GM12878 (cell line): Measurements from ENCODE around the gene ATP2C2. TPM values are rescaled to one million over a fixed set of nuclear protein-coding genes. Genes with fewer than 3 reads are reported as not detected.

Experiments used
- ATAC-seq: fragments of 200-7000 bp; cut with Tn5 transposase; 3 replicates; pipeline ENCODE4 v1.9.1; 2020; ENCODE audit warnings: mild to moderate bottlenecking, moderate library complexity
- BruUV-seq: library from RNA; stranded (reverse); fragments of 400-500 nt; replicated peaks from 2 replicates; lab custom pipeline; 2021; lab: Mats Ljungman, UMichigan
- CTCF ChIA-PET: fragments of 300-600 bp; sonication (Branson Sonifier 250); formaldehyde crosslinking; extraction: SDS; loops from one replicate; lab custom pipeline; 2021; ENCODE audit warnings: inconsistent platforms; lab: Yijun Ruan, JAX
- POLR2A ChIA-PET: fragments of 350-600 bp; formaldehyde crosslinking; extraction: SDS; loops from one replicate; lab custom pipeline; 2021; ENCODE audit warnings: inconsistent platforms; lab: Charles Lee
- RAD21 ChIA-PET: fragments of 300-600 bp; sonication (Branson Sonifier 250); formaldehyde crosslinking; loops from one replicate; lab custom pipeline; 2023; ENCODE audit warnings: antibody characterized with exemption; ENCODE audit not compliant: unreplicated experiment; lab: Charles Lee
- SMC1A ChIA-PET: fragments of 300-600 bp; sonication (Branson Sonifier 250); formaldehyde crosslinking; loops from one replicate; lab custom pipeline; 2023; ENCODE audit not compliant: unreplicated experiment, uncharacterized antibody; lab: Charles Lee
- DNase-seq: peaks from one replicate; pipeline ENCODE4 v3.0.0-alpha.2; 2011; ENCODE audit warnings: low read depth, low spot score
- FAIRE-seq: peaks from 3 replicates; lab custom pipeline; 2011; peaks lifted over from hg19 to GRCh38; lab: Jason Lieb, UNC
- H2AFZ ChIP-seq: 2 replicates; pipeline ENCODE4 v1.6.0; 2011; ENCODE audit warnings: low read depth, low read length, control low read depth; ENCODE audit not compliant: control insufficient read depth
- H3K27ac ChIP-seq: 2 replicates; pipeline ENCODE4 v1.5.1; 2011; ENCODE audit warnings: control low read depth; ENCODE audit not compliant: control insufficient read depth, insufficient read depth
- H3K27me3 ChIP-seq, 2 experiments: replicated peaks in 1 of 2; 2 replicates each; pipeline versions ENCODE4 v1.6.0 to v1.6.1; 2011; ENCODE audit warnings: low read length in 1 of 2; ENCODE audit not compliant: control insufficient read depth in 2 of 2, insufficient read depth in 2 of 2
- H3K36me3 ChIP-seq, 2 experiments: 2 replicates each; pipeline ENCODE4 v1.5.1; 2011; ENCODE audit warnings: low read length in 1 of 2; ENCODE audit not compliant: control insufficient read depth in 2 of 2, insufficient read depth in 2 of 2
- H3K4me1 ChIP-seq: 2 replicates; pipeline ENCODE4 v1.6.1; 2011; ENCODE audit warnings: mild to moderate bottlenecking, low read length, moderate library complexity, mixed read lengths; ENCODE audit not compliant: control insufficient read depth, insufficient read depth
- H3K4me2 ChIP-seq: 2 replicates; pipeline ENCODE4 v1.6.0; 2011; ENCODE audit warnings: control low read depth; ENCODE audit not compliant: control insufficient read depth, insufficient read depth
- H3K4me3 ChIP-seq: fragments of 200-600 bp; sonication (generic); 2 replicates; pipeline ENCODE4 v1.5.1; 2016
- H3K79me2 ChIP-seq: 2 replicates; pipeline ENCODE4 v1.6.0; 2011; ENCODE audit warnings: low read length; ENCODE audit not compliant: control insufficient read depth, insufficient read depth
- H3K9ac ChIP-seq: 2 replicates; pipeline ENCODE4 v1.8.0; 2011; ENCODE audit warnings: low read length, control low read depth, mixed read lengths; ENCODE audit not compliant: control insufficient read depth, insufficient read depth
- H3K9me3 ChIP-seq: replicated peaks from 3 replicates; pipeline ENCODE4 v1.5.1; 2011; ENCODE audit warnings: mild to moderate bottlenecking, low read length; ENCODE audit not compliant: control insufficient read depth, insufficient read depth
- H4K20me1 ChIP-seq: 2 replicates; pipeline ENCODE4 v1.6.0; 2011; ENCODE audit not compliant: control insufficient read depth, insufficient read depth
- CTCF ChIP-seq, 3 experiments: IDR thresholded peaks in 2 of 3; conservative IDR thresholded peaks in 1 of 3; 2 replicates each; pipeline ENCODE4 v1.5.1; 2011; ENCODE audit warnings: low read depth in 3 of 3, low read length in 3 of 3, mild to moderate bottlenecking in 3 of 3, control low read depth in 2 of 3, moderate library complexity in 2 of 3, inconsistent platforms in 1 of 3, mixed read lengths in 1 of 3; ENCODE audit not compliant: control insufficient read depth in 2 of 3, insufficient read depth in 1 of 3; ENCODE audit errors: extremely low read depth in 1 of 3
- EGR1 ChIP-seq, 2 experiments: IDR thresholded peaks; 1 replicate in 1 of 2; 2 replicates in 1 of 2; pipeline ENCODE4 v1.6.1; 2011 to 2012; ENCODE audit warnings: low read depth in 2 of 2, low read length in 2 of 2, borderline replicate concordance in 1 of 2, mild to moderate bottlenecking in 1 of 2, moderate library complexity in 1 of 2
- HDAC6 ChIP-seq: fragments of 200-600 bp; sonication (generic); IDR thresholded peaks from one replicate; pipeline ENCODE4 v1.8.0; 2017; ENCODE audit warnings: antibody characterized with exemption; ENCODE audit not compliant: unreplicated experiment
- KAT2A ChIP-seq: conservative IDR thresholded peaks from 2 replicates; pipeline ENCODE4 v1.6.1; 2011; ENCODE audit warnings: low read depth, low read length; ENCODE audit not compliant: control insufficient read depth
- MYC ChIP-seq: IDR thresholded peaks from 2 replicates; pipeline ENCODE4 v1.6.1; 2011; ENCODE audit warnings: mild to moderate bottlenecking, low read length, moderate library complexity, inconsistent platforms; ENCODE audit not compliant: insufficient read depth, insufficient replicate concordance, insufficient read length, severe bottlenecking
- NFYA ChIP-seq: IDR thresholded peaks from 2 replicates; pipeline ENCODE4 v1.6.1; 2011; ENCODE audit warnings: low read depth, mild to moderate bottlenecking, low read length, improper control_type of control experiment, borderline replicate concordance
- YBX1 ChIP-seq: fragments of 450-650 bp; IDR thresholded peaks from 2 replicates; pipeline ENCODE4 v1.6.1; 2016; ENCODE audit warnings: antibody characterized with exemption
- ZNF217 ChIP-seq: fragments of 450-650 bp; IDR thresholded peaks from 2 replicates; pipeline ENCODE4 v1.6.1; 2017; ENCODE audit warnings: antibody characterized with exemption, mild to moderate bottlenecking
- ZNF384 ChIP-seq: IDR thresholded peaks from 2 replicates; pipeline ENCODE4 v1.6.1; 2012; ENCODE audit warnings: low read depth, mild to moderate bottlenecking, low read length, improper control_type of control experiment, borderline replicate concordance
- WGBS: methylation state at CpG from one replicate; pipeline ENCODE4 v1.1.6; 2016; ENCODE audit warnings: low lambda C conversion rate; ENCODE audit not compliant: insufficient replicate concordance, insufficient coverage; ENCODE audit errors: missing lambda C conversion rate; 5-methylcytosine and 5-hydroxymethylcytosine counted together
- in situ Hi-C: fragments of 300-500 bp; cut with MboI; formaldehyde crosslinking; loops from 9 replicates; pipeline ENCODE4 v1.14.3; 2018; ENCODE audit warnings: mixed read lengths
- intact Hi-C: fragments of 100-400 bp; cut with micrococcal nuclease; formaldehyde crosslinking; loops from one replicate; pipeline ENCODE4 v1.14.2; 2022; ENCODE audit not compliant: unreplicated experiment
- polyA plus RNA-seq, 11 experiments: library from polyadenylated mRNA; depleted of rRNA in 4 of 11; unstranded in 6 of 11; stranded (reverse) in 5 of 11; fragments of >200 nt; fragmentation: Nextera tagmentation in 4 of 11; fragmentation: Illumina TruSeq in 1 of 11; extraction: Ambion mirVana in 4 of 11; extraction: Trizol in 1 of 11; gene quantifications; 1 replicate in 1 of 11; 2 replicates in 10 of 11; pipeline versions ENCODE4 v1.2.1 to v1.2.3, GENCODE V29; 2011 to 2016; ENCODE audit warnings: inconsistent platforms in 2 of 11, missing spikeins in 2 of 11, low read depth in 1 of 11
- total RNA-seq, 4 experiments: library from RNA; depleted of rRNA in 3 of 4; stranded (reverse); fragments of >200 nt in 3 of 4; fragmentation: Illumina TruSeq in 1 of 4; extraction: Trizol in 1 of 4; gene quantifications; 2 replicates each; pipeline versions ENCODE4 v1.2.1 to v1.2.3, GENCODE V29; 2013 to 2021
- TF ChIP-seq, protein P1 (sequence below): IDR thresholded peaks from 2 replicates; pipeline ENCODE4 v1.6.1; 2011; ENCODE audit warnings: borderline replicate concordance, low read depth, mild to moderate bottlenecking, moderate library complexity, mixed read lengths, low read length; ENCODE audit not compliant: insufficient read depth; ENCODE audit errors: extremely low read length

The ATP2C2 gene
- total and polyA plus RNA-seq, 10 of the 15 experiments (the other 5 are each of a cell fraction or from before 2014, with no cell fraction given), result 0.05 to 0.19 TPM; not detected in 8

DNA sequence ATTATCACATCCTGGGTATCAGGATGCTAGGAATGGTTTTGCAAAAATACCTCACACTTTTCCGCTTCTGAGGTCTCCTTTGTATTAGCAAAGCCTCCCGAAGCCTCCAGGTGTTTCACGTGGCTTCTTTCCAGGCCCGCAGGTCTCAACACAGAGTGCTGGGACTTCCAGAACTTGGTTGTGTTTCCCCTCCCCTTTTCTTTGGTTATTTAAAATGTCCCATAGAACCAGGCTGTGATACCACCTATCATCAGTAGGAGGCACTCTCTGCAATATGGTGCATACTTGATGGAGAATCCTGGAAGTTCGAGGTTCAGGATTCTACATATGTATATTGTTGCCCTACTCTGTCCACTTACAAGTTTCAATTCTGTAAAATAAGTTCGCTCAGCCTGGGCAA, 28.8 kb downstream of the ATP2C2 start:
- TF ChIP-seq ZNF217 (no peak), CTCF (IDR thresholded peaks at IDR 0.05 in 2 of 3, conservative IDR thresholded peaks at IDR 0.05 in 1 of 3; ENCODE audit: control insufficient read depth in 2 of 3, extremely low read depth in 1 of 3, insufficient read depth in 1 of 3, low read depth in 3 of 3, low read length in 3 of 3) (0 out of 6 replicates have a peak, but pooled peaks of 2 of the 3 experiments have one; percentile 2 to 18)
- Histone ChIP-seq H3K4me1 (no peaks in the 10 kb centered on the region), H3K36me3 (no peaks in the 10 kb centered on the region), H3K9me3 (no peaks in the 10 kb centered on the region), H3K27ac (no peak overlapping the region), H3K79me2 (no peaks in the 10 kb centered on the region), H3K4me2 (no peak overlapping the region), H4K20me1 (no peaks in the 10 kb centered on the region), H2AFZ (no peak overlapping the region), H3K4me3 (no peak overlapping the region), H3K9ac (no peak overlapping the region), H3K27me3 (no peaks in the 10 kb centered on the region)
- no peak for FAIRE-seq
- intact Hi-C loops (no loop called here), in situ Hi-C loops (no loop called here)
- no peak for ATAC-seq
- ChIA-PET SMC1A (no interaction called here), CTCF (no interaction called here), RAD21 (no interaction called here), POLR2A (no interaction called here)
- 57% methylated on average over 6 of the region's 6 CpGs for WGBS
- no peak for DNase-seq
- no TSS peak for BruUV-seq

GRCh38 chr16:84398701-84399100, 30.4 kb downstream of the ATP2C2 start:
- FAIRE-seq (no peak), DNase-seq (no peak), ATAC-seq (no peak)
- intact Hi-C loops, result no loop called here
- in situ Hi-C loops, result no loop called here
- Histone ChIP-seq H3K27me3 (no peaks in the 10 kb centered on the region), H3K9ac (no peak overlapping the region), H3K79me2 (no peaks in the 10 kb centered on the region), H4K20me1 (no peaks in the 10 kb centered on the region), H3K4me2 (no peak overlapping the region), H2AFZ (no peak overlapping the region), H3K36me3 (no peaks in the 10 kb centered on the region), H3K27ac (no peak overlapping the region), H3K9me3 (no peaks in the 10 kb centered on the region), H3K4me1 (no peaks in the 10 kb centered on the region), H3K4me3 (no peak overlapping the region)
- 87% methylated on average over 10 of the region's 10 CpGs for WGBS
- ChIA-PET POLR2A (no interaction called here), CTCF (no interaction called here), SMC1A (no interaction called here), RAD21 (interaction anchor here (0.7 kb wide), 1 partner anchor 30 kb away, joined by 3 read pairs; the partner anchor contains the start of gene ATP2C2)
- BruUV-seq, result no TSS peak
- TF ChIP-seq NFYA (no peak), MYC (no peak), EGR1 (IDR thresholded peaks at IDR 0.05; ENCODE audit: borderline replicate concordance in 1 of 2, low read depth in 2 of 2, low read length in 2 of 2) (no peak), YBX1 (no peak), HDAC6 (no peak), KAT2A (no peak), ZNF384 (no peak)
- TF ChIP-seq, protein P1, sequence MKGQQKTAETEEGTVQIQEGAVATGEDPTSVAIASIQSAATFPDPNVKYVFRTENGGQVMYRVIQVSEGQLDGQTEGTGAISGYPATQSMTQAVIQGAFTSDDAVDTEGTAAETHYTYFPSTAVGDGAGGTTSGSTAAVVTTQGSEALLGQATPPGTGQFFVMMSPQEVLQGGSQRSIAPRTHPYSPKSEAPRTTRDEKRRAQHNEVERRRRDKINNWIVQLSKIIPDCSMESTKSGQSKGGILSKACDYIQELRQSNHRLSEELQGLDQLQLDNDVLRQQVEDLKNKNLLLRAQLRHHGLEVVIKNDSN, result no peak
